Right lobe of liver (tissue), 4 donors: ENCODE results near the gene SSBP2.

Source experiments
- POLR2A ChIP-seq: fragments of 450-650 bp; IDR thresholded peaks from one replicate; pipeline ENCODE4 v1.6.1; 2017; ENCODE audit warnings: antibody characterized with exemption, mild to moderate bottlenecking
- TF ChIP-seq, protein P1 (sequence below), 4 donors: fragments of 200-600 bp in 3 of 4; fragments of 450-650 bp in 1 of 4; IDR thresholded peaks; one replicate each; pipeline versions ENCODE4 v1.5.1 to v1.8.0; 2016 to 2022; ENCODE audit warnings: antibody characterized with exemption in 4 of 4, mild to moderate bottlenecking in 2 of 4
- donor health status: DM: no; HTN: no; CAD: no.
- donor health status: DM: no; HTN: no; CAD: no.
- donor health status: DM: no; HTN: yes; CAD: no.

DNA sequence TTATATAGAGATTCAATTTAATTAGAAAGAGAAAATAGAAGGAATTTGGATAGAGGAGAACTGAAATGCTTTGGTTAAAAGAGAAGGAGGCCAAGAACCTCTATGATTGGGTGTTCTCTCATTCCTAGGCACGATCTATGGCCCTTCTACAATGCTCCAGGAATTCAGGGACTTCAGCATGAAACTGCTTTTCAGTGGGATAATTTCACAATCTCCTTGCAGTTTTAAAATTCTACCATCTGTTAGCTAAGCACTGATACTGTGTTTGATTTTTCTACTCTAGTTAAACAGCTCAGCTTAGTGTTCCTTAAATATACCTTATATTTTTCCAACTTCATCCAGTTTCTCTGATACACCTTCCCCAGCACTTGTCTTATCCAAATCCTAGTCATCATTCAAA lies 141.9 kb downstream of the SSBP2 start:
- TF ChIP-seq, protein P1, sequence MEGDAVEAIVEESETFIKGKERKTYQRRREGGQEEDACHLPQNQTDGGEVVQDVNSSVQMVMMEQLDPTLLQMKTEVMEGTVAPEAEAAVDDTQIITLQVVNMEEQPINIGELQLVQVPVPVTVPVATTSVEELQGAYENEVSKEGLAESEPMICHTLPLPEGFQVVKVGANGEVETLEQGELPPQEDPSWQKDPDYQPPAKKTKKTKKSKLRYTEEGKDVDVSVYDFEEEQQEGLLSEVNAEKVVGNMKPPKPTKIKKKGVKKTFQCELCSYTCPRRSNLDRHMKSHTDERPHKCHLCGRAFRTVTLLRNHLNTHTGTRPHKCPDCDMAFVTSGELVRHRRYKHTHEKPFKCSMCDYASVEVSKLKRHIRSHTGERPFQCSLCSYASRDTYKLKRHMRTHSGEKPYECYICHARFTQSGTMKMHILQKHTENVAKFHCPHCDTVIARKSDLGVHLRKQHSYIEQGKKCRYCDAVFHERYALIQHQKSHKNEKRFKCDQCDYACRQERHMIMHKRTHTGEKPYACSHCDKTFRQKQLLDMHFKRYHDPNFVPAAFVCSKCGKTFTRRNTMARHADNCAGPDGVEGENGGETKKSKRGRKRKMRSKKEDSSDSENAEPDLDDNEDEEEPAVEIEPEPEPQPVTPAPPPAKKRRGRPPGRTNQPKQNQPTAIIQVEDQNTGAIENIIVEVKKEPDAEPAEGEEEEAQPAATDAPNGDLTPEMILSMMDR (IDR thresholded peaks at IDR 0.05): no peak
- no peak for TF ChIP-seq POLR2A
